Measurements from ENCODE around the gene EFEMP2. TPM values are rescaled to one million over a fixed set of nuclear protein-coding genes. Genes with fewer than 3 reads are reported as not detected.

EFEMP2 gene
- total and polyA plus RNA-seq, 2 experiments from 2014 or later, result 7.4 to 9.4 TPM

GRCh38 chr11:65915821-65916251 lies 43.2 kb upstream of the EFEMP2 start (continued):
- TF ChIP-seq REST (IDR thresholded peaks at IDR 0.05; ENCODE audit: unreplicated experiment) (no peak), ETS1 (IDR thresholded peaks at IDR 0.05) (no peak), EZH2phosphoT487 (IDR thresholded peaks at IDR 0.05; ENCODE audit: unreplicated experiment) (no peak)

- H3K4me2 ChIP-seq, result no peak overlapping the region
- H3K9me2 ChIP-seq (ENCODE audit: insufficient read depth), result no peaks in the 10 kb centered on the region
- Mint-ChIP-seq H3K4me1 (peaks cover 10% of the 10 kb centered on the region), H3K27ac (no peak overlapping the region; the same call in 1 of the 2 replicates), H3K27me3 (ENCODE audit: insufficient read depth, low read depth, poor library complexity) (peaks cover 23% of the 10 kb centered on the region), H3K9me3 (no peaks in the 10 kb centered on the region), H3K36me3 (ENCODE audit: low read depth) (peaks cover 3% of the 10 kb centered on the region; the same call in 1 of the 3 replicates), H3K4me3 (peak overlapping the region; percentile 9; the same call in 1 of the 3 replicates)
- no peak overlapping the region for H3K27ac ChIP-seq (ENCODE audit: low read depth)
- H4K20me1 ChIP-seq (replicated peaks; ENCODE audit: insufficient read depth), result no peaks in the 10 kb centered on the region
- ATAC-seq, result no peak
- peaks cover 7% of the 10 kb centered on the region for H3K4me1 ChIP-seq (ENCODE audit: insufficient read depth)
- DNase-seq (ENCODE audit: low spot score), result no peak
- 0 out of 2 replicates have a peak, but pooled peaks cover 6% of the 10 kb centered on the region for H3F3A ChIP-seq (replicated peaks; ENCODE audit: low read depth)
- H2AFZ ChIP-seq, result no peak overlapping the region
- no peaks in the 10 kb centered on the region for H3K36me3 ChIP-seq (ENCODE audit: insufficient read depth)
- no peak overlapping the region for H3K4me3 ChIP-seq
- no peaks in the 10 kb centered on the region for H3K27me3 ChIP-seq (ENCODE audit: insufficient read depth)
- peaks cover 7% of the 10 kb centered on the region for H3K79me2 ChIP-seq (replicated peaks; ENCODE audit: insufficient read depth)
- TF ChIP-seq ZNF331 (CRISPR knock-in tag; IDR thresholded peaks at IDR 0.05; ENCODE audit: low read depth), result no peak
- TF ChIP-seq EZH2phosphoT487 (IDR thresholded peaks at IDR 0.05; ENCODE audit: unreplicated experiment), result no peak
- TF ChIP-seq CTCF (conservative IDR thresholded peaks at IDR 0.05; ENCODE audit: low read depth in 2 of 2), result no peak
Observed at GRCh38 chr11:65915101-65915820, 42.7 kb upstream of the EFEMP2 start.

Data from GM23338 (cell line).